PC-3 (cell line): ENCODE measurements around the gene CCDC92.

Source experiments
- EZH2 ChIP-seq: fragments of 300-600 bp; sonication (generic); IDR thresholded peaks from one replicate; pipeline ENCODE4 v1.6.1; 2017; ENCODE audit warnings: antibody characterized with exemption, mild to moderate bottlenecking, low read length; ENCODE audit not compliant: unreplicated experiment
- TF ChIP-seq, protein P1 (sequence below): fragments of 300-600 bp; sonication (generic); conservative IDR thresholded peaks from 2 replicates; pipeline ENCODE4 v1.5.1; 2017; ENCODE audit warnings: antibody characterized with exemption, low read depth, mild to moderate bottlenecking, low read length

DNA sequence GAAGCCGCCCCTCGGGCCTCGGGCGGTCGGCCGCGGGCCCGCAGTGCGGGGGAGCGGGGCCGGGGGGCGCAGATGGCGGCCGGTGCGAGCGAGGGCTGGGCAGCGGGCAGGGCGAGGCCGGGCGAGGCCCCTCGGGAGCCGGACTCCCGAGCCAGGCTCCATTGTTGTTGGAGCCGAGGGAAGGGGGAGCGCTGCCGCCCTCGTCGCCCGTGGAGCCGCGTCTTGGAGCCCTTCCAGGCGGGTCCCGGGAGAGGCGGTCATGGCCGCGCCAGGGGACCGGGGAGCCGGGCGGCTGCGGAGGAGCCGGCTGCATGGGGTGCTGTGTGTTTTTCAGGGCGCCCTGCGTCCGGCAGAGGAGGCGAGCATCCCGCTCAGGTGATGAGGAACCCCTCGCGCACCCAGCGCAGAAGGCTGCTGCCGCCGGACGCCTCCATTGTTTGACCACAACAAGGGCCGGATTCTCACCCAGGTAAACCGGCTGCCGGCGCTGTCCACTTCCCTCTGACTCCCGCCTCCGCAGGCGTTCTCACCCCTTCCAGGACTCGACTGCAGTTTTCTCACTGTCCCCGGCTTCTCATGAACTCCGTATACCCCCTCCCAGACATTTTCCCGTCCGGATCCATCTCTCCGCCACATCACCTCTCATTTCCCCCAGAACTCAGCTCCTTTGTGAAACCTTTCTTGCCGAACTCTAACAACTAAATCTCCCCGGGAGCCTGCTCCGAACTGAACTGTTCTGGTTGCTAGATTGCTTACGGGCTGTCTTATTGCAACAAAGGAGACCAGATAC, 1.1 kb upstream of the CCDC92 start:
- TF ChIP-seq EZH2 = no peak
- TF ChIP-seq, protein P1, sequence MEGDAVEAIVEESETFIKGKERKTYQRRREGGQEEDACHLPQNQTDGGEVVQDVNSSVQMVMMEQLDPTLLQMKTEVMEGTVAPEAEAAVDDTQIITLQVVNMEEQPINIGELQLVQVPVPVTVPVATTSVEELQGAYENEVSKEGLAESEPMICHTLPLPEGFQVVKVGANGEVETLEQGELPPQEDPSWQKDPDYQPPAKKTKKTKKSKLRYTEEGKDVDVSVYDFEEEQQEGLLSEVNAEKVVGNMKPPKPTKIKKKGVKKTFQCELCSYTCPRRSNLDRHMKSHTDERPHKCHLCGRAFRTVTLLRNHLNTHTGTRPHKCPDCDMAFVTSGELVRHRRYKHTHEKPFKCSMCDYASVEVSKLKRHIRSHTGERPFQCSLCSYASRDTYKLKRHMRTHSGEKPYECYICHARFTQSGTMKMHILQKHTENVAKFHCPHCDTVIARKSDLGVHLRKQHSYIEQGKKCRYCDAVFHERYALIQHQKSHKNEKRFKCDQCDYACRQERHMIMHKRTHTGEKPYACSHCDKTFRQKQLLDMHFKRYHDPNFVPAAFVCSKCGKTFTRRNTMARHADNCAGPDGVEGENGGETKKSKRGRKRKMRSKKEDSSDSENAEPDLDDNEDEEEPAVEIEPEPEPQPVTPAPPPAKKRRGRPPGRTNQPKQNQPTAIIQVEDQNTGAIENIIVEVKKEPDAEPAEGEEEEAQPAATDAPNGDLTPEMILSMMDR = no peak
